Activated T-helper 1 cell treated with Interleukin-2 at 50 U/mL for 16 hours (primary cell): Measurements from ENCODE around the gene LRP1.
A peak's percentile ranks its signal among the peaks of the same experiment; 100 is the strongest.

Experiments used
- DNase-seq: peaks from one replicate; pipeline ENCODE4 v3.0.0-alpha.2; 2020; ENCODE audit warnings: low read depth

The LRP1 gene

DNA sequence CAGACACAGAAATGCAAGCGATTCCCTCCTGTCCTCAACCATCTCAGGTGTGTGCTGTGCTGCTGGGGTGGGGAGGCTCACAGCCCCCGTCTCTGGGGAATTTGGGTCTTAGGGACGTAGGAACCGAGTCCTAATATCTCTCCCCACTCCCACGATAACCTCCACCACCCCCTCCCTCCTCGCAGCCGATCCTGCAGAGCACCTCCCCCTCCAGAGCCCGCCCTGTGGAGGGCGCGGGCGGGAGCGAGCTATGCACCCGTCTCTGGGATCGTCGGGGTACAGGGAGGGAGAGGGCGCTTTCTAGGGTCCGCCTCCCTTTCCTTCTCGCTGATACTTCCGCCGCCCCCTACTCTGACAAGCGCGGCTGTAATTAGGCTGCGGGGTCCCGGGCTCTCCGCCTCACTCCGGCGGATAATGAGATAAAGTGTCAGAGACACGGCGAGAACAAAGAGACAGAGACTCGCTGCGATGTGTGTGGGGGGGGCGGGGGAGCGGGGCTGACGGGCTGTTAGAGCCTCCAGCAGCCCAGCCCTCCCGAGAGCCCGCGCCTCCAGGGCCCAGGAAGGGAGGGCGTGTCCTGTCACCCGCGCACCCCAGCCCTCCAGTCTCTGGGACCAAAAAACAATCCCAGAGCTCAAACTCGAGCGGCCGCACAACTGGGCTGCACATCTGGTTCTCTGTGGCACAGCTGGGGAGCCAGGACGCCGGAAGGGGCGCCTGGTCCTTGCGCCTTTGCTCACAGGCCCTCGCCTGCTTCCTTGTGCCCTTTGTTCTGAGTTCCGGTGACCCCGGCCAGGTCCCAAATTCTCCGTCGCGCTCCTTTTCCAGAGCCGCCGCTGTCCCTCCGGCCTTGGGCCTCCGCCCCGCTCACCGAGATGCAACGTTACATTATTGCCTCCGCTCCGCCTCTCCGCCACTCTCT is 109.9 kb downstream of the LRP1 start:
- no peak for DNase-seq

DNA sequence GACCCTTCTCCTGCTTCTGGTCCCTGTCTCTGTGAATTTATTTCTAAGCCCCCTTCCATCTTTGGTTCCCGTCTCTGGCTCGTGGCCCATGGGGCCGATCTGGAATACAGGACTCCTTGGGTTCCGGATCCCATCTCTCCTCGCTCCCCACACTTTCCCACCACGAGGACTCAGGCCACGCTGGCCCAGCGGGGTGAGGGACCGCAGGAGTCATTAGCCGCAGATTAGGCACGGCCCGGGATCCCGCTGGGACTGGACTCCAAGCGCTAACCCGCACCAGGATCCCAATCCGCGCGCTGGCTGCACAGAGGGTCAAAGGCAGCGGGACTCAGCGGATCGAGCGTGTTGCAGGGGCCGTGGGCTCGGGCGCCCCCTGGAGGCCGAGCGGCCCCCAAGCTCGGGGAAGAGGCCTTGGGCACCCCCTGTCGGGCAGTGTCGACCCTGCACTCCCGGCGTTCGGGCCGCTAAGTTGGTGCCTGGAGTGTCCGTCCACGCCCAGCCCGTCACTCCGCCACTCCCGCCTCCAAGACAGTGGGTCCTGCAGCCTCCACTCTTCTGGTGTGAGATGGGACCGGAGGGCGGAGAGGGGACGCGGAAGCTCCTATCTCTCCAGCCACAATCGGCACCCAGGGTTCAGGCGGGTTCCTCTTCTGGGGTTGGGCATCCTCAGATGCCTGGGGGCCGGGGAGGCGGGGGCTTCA is 110.7 kb downstream of the LRP1 start:
- DNase-seq, result peak; percentile 78

DNA sequence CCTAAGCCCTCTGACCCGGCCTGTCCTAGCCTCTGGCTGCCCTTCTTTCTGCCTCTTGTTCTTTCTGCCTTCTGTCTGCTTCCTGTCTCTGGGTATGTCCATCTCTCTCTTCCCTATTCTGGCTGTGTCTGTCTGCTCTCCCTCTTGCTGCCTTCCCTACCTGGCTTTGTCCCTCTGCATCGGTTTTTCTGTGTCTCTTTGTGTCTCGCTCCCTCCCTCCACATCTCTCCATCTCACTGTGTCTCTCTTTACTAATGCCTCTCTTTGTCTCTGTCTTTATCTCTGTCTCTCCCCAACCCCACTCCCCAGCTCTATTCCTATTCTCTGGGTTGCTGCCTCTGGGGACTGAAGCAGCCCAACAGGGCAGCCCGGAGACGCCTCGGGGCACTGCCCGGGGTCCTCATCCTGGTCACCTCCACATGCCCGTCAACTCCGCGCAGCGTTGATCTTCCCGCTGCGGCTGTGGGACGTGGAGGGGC is 111.3 kb downstream of the LRP1 start:
- no peak for DNase-seq

DNA sequence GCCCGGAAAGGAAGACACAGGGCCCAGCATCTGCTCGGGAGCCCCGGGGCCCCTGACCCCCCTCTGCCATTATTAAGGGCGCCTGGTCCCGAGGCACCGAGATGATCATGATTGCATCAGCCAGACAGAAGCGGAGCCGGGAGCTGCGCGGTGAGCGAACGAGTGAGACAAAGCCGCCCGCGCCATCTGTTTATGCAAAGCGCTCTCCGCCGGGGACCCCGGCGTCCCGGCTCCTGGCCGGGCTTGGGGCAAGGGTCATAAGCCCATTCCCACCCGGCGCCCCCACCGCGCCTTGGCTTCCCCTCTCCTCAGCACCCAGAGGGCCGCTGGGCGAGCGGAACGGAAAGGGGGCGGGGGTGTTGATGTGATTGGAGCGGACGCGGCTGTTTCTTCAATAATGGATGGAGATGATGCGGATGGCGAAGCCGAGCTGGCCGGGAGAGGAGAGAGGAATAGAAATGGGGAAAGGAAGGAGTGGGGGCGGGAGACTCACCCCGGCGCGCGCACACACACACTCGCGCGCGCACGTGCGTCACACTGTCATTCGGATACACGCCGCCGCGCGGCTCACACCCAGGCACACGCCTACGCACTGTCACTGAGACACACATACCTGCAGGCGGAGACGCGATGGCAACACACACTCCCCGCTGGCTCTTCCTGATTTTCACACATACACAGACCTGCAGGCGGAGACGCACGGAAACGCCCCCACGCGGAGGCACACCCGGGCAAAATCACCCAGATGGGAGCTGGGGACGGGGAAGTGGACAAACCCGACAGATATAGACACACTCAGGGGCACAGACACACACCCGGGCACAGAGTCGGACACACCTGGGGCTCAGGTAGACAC is 112.0 kb downstream of the LRP1 start:
- peak; percentile 58 for DNase-seq

DNA sequence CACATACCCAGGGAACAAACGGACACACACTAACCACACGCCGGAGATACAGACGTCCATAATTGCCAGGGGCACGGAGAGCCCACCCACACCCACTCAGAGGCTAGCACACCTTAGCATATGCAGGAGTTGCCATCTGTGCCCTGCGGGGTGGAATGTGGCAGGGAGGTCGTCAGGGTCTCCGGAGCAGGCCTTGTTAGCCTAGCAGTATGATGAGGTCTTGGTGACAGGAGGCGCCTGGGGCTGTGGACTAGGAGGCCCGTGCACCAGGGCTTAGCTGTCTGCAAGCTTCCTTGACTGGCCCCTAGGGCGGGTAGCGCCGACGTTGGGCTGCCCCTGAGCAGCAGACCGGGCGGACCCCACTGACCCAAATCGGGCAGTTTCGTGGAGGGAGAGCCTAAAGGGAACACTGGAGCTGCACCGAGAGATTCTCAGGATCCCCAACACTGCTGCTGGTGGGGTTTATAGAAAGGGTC is 112.7 kb downstream of the LRP1 start:
- DNase-seq, result no peak

DNA sequence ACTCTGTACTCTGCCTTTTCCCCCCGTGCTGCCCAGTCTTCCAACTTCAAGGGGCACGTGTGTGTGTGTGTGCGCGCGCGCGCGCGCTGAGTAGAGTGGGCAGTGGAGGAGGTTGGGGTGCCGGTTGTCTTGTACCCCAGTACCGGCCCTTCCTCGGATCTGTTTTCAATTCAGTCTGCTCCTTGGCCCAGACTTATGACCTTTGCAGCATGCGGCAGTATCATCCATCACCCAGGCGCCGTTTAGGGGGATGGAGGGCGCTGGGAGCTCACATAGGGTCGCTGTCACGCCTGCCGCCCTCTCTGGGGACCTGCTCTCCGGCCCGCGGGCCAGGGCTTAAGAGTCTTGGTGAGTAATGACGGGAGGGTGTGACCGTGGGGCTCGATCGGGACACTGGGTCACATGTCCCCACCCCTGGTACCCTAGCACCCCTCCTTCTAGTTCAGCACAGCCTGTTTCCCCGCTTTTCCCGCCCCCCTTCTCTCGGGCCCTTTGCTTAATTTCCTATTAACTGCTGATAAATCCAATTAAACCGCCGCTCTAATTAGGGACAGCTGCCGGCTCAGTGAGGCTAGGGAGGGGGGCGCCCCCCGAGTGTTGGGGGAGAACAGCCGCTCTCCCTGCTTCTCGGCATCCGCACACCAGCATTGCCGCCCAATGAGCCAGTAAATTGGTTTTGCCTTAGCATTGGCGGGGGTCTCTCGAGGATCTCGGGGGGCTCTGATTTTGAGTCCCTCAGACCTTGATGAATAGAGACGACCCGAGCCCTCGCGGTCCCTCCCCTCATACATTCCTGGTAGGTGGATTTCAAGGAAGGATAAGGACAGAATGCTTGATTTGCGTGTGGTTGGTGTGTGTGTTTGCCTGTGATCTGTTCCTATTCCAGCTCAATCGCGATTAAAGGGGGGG is 113.4 kb downstream of the LRP1 start:
- no peak for DNase-seq

DNA sequence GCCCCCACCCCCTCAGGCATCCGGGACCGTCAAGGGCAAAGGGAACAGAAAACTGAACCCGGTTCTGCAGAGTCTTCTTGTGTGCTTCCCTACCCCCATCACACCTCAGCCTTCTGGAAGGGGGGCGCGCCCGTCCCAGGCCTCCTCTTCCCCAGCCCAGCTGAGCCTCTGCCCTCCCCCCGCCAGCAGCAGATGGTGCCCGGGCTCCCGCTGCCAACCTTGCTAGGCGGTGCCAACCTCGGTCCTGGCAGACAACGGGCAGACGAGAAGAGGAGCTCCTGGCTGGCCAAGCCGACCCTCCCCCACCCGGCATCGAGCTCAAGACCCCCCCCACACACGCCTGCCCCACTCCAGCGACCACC is 114.0 kb downstream of the LRP1 start:
- no peak for DNase-seq

DNA sequence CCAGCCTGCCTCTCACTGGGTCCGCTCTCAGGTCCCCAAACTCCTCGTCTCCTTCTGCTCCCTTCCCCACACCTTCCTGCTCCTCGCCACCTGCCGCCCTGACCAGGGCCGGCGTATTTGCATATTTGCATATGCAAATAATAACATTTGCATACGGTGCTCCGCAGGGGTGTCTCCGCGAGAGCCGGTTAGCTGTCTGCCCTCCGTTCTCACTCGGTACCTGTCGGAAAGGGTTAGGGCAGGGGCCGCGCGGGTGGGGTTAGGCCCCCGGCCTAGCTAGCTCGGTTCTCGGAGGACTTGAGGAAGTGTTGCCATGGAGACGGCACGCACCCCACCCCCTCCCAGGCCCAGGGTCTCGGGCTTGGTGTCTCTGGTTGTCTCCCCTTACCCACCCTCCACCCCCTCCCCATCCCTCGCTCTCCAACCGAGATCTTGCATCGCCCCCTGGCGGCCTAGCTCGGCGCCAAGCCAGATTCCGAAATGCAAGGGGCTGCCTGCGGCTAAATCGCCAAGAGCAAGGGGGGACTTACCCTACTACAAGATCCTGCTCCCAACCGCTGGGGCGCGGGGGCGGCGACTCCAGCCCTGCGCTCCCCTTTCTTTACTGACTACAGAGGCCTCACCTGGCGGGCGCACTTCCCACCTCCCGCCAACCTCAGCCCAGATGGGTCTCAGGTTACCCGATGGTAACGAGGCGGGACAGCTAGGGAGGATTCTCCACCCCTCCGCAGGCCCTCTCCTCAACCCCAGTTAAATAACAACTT is 114.6 kb downstream of the LRP1 start:
- DNase-seq, result no peak

DNA sequence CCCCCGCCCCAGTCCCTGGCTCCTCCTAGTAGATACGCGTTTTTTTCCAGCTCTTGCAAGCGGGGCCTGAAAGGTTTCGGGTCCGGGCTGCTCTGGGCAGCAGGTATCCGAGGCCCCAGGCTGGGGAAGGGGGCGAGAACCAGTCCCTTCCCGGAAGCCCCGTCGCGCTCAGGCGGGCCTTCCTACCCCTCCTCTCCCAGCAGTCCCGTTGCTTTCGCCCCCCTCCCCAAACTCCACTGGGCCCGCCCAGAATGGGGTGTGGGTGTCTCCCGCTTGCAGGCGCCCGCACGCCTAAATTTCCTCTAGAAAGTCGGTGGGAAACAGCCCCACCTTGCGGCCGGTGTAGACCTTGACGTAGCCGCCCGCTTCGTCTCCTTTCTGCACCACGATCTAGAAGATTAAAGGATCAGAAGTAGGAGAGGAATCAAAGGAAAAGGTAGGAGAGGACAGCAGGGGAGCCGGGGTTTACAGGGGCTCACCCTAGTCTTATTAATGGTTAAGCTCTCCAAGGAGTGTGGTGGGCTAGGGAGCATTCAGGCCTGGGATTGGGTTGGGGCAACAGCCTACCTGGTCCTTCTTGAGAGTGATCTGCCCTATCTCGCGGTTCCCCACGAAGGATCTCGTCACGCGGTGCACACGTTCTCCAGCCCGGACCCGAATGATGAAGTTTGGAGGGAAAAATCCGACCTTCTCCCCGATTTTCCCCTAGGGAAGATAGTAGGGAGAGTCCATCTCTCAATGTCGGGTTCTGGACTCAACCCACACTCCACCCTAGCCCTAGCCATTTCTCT is 115.4 kb downstream of the LRP1 start:
- DNase-seq, result peak; percentile 59

DNA sequence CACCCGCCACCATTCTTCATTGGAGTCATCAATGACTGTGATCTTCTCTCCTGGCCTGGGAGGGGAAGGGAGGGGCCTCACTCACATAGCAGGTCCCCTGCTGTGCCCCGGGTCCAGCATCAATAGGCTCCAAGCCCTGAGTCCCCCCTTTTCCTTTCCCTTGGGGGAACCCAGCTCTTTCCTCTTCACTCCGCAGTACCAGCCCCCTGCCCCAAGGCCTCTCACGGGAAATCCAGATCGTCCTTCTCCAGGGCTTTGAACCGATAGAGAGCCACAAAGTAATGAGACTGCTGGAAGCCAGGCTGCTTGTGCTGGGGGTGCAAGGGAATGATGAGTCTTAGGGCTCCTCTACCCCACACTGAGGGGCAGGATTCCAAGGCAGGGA is 116.0 kb downstream of the LRP1 start:
- DNase-seq, result no peak

DNA sequence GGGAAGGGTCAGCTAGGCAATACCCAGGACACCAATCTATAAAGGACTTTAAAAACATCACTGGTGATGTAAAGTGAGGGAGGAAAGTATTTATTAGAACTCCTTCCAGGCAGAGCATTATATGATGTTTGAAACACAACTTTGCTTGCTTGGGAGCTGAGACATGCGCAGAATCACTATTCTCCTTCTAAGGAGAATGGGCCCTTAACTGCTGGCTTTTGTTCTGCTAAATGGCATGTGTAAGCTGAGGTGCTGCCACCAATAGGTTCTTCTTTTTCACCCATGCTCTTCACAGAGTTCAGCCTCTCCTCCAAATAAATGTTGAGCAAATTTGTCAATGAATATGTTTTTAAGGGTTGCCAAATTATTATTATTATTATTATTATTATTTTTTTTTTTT is 118.8 kb downstream of the LRP1 start:
- DNase-seq, result no peak

DNA sequence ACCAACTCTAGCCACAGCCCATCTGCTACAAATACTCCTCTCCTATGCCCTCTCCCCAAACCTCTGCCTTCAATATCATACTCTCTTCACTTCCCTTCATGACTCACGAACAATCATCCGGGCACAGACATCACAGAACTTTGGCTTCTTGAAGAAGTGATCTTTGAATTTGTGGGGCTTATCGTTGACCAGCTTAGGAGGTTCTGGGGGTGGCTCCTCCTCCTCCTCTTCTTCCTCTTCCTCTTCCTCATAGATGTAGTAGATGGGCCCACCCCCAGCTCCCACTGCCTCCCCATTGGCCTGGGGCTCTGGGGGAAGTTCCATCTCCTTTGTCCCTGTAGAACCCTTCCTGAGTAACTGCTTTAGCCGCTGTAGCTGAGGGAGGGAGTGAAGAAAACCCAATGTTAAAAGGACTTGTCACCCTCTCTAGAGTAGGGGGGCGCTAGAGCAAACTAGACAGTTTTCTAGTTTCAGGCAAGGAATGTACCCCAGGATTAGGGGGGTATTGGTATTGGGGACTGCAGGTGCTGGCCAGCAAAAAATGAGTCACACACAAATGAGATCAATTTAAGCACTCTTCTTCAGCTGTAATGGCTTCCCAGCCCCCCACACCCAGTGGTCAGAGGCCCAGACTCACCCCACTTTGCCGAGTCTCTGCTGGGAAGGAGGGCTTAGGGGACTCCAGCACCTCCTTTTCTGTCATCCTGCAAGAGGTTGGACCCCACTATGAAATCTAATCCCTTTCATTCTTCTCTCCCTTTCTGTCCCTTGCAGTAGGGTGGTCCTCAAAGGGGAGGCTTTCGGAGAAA is 120.9 kb downstream of the LRP1 start:
- no peak for DNase-seq

DNA sequence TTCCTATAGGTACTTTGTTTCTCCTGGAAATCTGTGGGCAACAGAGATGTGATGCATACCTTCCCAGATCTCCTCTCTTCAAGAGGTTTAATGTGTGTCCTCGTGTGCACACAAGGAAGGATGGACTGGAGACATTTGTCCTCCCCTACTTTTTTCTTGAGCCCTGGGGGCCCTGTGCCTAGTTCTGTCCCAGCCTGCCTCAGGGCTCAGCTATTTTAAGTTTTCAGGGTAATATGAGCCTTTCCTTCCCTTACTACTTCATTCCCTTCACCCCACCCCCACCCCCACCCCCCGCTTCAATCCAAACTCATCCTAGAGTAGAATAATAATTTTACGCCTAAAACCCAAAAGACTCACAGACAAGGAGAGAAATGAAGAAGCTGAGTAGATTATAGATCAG is 122.3 kb downstream of the LRP1 start:
- DNase-seq, result no peak

DNA sequence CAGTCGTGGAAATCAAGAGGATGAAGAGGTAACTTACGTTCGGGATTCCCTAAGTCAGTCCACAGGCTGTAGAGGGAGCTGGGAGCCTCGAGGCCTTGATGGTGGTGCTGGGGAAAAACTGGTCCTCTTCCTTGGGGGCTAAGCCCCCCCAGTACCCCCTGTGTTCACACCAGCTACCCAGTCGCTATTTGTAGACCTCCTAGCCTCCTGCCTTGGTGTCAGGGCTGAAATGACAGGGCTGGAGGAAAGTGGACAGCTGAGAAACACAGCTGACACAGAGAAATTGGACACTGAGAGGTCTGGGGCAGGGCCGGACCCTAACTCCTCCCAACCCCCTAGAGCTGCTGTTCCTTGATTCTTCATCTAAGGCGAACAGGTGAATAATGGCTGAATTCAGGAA is 122.7 kb downstream of the LRP1 start, which contains the start of gene STAC3:
TSS of gene STAC3 (minus strand) at position 232 of the 400 bp plus-strand sequence. CDS start 1,551 bp downstream, outside the sequence.
- DNase-seq, result no peak

DNA sequence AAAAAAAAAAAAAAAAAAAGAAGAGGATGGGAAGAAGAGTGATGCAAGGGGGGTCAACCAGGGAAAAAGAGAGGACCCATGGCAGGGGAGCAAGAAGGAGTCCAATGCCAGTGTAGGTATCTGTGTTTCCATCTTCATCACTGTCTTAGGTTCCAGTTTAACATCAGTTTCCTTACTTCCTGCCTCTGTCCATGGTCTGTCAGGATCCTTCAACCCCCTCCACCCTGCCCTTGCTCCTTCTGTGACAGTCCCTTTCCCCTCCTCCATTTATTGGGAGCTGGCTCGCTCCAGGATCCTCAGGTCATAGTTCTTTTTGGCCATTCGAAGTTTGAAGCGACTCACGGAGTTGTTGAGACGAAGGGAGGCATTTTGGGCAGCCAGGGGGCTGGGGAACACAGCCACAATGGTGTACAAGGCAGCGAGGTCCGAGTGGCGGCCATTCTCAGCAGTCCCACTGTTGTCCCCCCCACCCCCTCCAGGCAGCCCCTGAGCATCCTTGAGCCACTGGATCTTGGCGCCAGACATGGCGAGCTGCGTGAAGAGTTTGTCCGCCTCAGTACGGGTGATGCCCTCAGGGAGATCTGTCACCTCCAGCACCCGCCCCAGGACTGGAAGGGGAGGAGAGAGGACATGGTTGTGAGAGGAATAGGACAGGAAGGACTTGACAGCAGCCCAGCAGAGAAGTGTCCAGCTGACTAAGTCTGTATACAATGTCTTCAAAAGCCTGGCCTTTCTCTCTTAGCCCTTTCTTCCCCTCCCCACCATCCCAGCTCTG is 126.4 kb downstream of the LRP1 start:
- no peak for DNase-seq

DNA sequence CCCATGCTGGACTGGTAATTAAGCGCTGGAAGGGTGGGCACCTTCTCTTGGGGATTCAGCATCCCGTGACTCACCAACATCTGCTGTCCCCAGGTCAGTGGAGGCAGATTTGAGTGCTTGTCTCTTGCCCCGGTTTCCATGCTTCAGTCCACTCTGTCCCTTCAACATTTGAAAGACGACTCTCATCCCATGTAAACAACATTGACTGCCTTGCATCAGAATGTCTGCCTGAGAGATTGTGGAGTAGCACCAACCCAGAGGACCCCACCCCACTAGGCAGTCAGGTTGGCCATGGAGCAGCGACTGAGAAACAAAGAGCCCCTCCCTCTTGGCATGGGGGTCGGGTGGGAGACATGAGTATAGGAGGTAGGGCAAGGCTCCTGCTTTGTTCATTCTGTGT is 127.6 kb downstream of the LRP1 start:
- no peak for DNase-seq
